ENCODE results near the gene TRMT10A. TPM values are rescaled to one million over a fixed set of nuclear protein-coding genes. Genes with fewer than 3 reads are reported as not detected.
A peak's percentile ranks its signal among the peaks of the same experiment; 100 is the strongest.
"Not testable (repeated sequence)": the region's sequence is repeated elsewhere in the genome, so short reads cannot be mapped to it uniquely, and the experiment has no call there.

TRMT10A gene
- polyA plus RNA-seq, 2 donors, result 2.2 to 3.2 TPM

- no peaks in the 10 kb centered on the region for H3K9me3 ChIP-seq (ENCODE audit: control insufficient read depth in 2 of 2, insufficient read depth in 1 of 2, low read depth in 1 of 2, low read length in 1 of 2)
- H3K27me3 ChIP-seq (ENCODE audit: control insufficient read depth in 1 of 2, insufficient read depth in 2 of 2, low read length in 2 of 2), result no peaks in the 10 kb centered on the region
- no peak overlapping the region for H3K27ac ChIP-seq (ENCODE audit: low read depth in 2 of 2, low read length in 1 of 2)
- H3K4me1 ChIP-seq (ENCODE audit: control insufficient read depth in 2 of 2, insufficient read depth in 2 of 2, low read length in 1 of 2), result no peaks in the 10 kb centered on the region
- 39 to 48% methylated on average over 1 of the region's 1 CpG for WGBS, 2 donors
- H3K4me3 ChIP-seq (ENCODE audit: low read depth in 1 of 2, low read length in 2 of 2), result no peak overlapping the region
- no peaks in the 10 kb centered on the region for H3K36me3 ChIP-seq (ENCODE audit: control insufficient read depth in 2 of 2, insufficient read depth in 2 of 2, low read length in 1 of 2)
Observed at GRCh38 chr4:99571883-99572282, 8.0 kb upstream of the TRMT10A start.

GRCh38 chr4:99564921-99565320 is 1.1 kb upstream of the TRMT10A start:
- Histone ChIP-seq H3K27ac (ENCODE audit: low read depth in 2 of 2, low read length in 1 of 2) (no peak overlapping the region), H3K4me3 (ENCODE audit: low read depth in 1 of 2, low read length in 2 of 2) (no peak overlapping the region), H3K9me3 (ENCODE audit: control insufficient read depth in 2 of 2, insufficient read depth in 1 of 2, low read depth in 1 of 2, low read length in 1 of 2) (no peaks in the 10 kb centered on the region), H3K36me3 (ENCODE audit: control insufficient read depth in 2 of 2, insufficient read depth in 2 of 2, low read length in 1 of 2) (no peaks in the 10 kb centered on the region), H3K4me1 (ENCODE audit: control insufficient read depth in 2 of 2, insufficient read depth in 2 of 2, low read length in 1 of 2) (no peaks in the 10 kb centered on the region), H3K27me3 (ENCODE audit: control insufficient read depth in 1 of 2, insufficient read depth in 2 of 2, low read length in 2 of 2) (no peaks in the 10 kb centered on the region)

GRCh38 chr4:99552872-99553271 is 11.0 kb downstream of the TRMT10A start:
- H3K27me3 ChIP-seq (ENCODE audit: control insufficient read depth in 1 of 2, insufficient read depth in 2 of 2, low read length in 2 of 2), result no peaks in the 10 kb centered on the region
- H3K4me1 ChIP-seq (ENCODE audit: control insufficient read depth in 2 of 2, insufficient read depth in 2 of 2, low read length in 1 of 2), result no peaks in the 10 kb centered on the region
- no peaks in the 10 kb centered on the region for H3K36me3 ChIP-seq (ENCODE audit: control insufficient read depth in 2 of 2, insufficient read depth in 2 of 2, low read length in 1 of 2)
- 96 to 98% methylated on average over 2 of the region's 2 CpGs for WGBS, 2 donors
- H3K9me3 ChIP-seq (ENCODE audit: control insufficient read depth in 2 of 2, insufficient read depth in 1 of 2, low read depth in 1 of 2, low read length in 1 of 2), result no peaks in the 10 kb centered on the region
- H3K27ac ChIP-seq (ENCODE audit: low read depth in 2 of 2, low read length in 1 of 2), result no peak overlapping the region
- H3K4me3 ChIP-seq (ENCODE audit: low read depth in 1 of 2, low read length in 2 of 2), result no peak overlapping the region

- Histone ChIP-seq H3K4me1 (ENCODE audit: control insufficient read depth in 2 of 2, insufficient read depth in 2 of 2, low read length in 1 of 2) (no peaks in the 10 kb centered on the region), H3K27ac (ENCODE audit: low read depth in 2 of 2, low read length in 1 of 2) (peak overlapping the region in 1 of 2 donors; percentile 33), H3K36me3 (ENCODE audit: control insufficient read depth in 2 of 2, insufficient read depth in 2 of 2, low read length in 1 of 2) (no peaks in the 10 kb centered on the region), H3K9me3 (ENCODE audit: control insufficient read depth in 2 of 2, insufficient read depth in 1 of 2, low read depth in 1 of 2, low read length in 1 of 2) (no peaks in the 10 kb centered on the region), H3K4me3 (ENCODE audit: low read depth in 1 of 2, low read length in 2 of 2) (no peak overlapping the region), H3K27me3 (ENCODE audit: control insufficient read depth in 1 of 2, insufficient read depth in 2 of 2, low read length in 2 of 2) (no peaks in the 10 kb centered on the region)
Observed at GRCh38 chr4:99540277-99540939, 23.4 kb downstream of the TRMT10A start.

GRCh38 chr4:99537674-99538073 is 26.2 kb downstream of the TRMT10A start:
- no peaks in the 10 kb centered on the region for H3K4me1 ChIP-seq (ENCODE audit: control insufficient read depth in 2 of 2, insufficient read depth in 2 of 2, low read length in 1 of 2)
- 68 to 72% methylated on average over 4 of the region's 4 CpGs for WGBS, 2 donors
- no peak overlapping the region for H3K4me3 ChIP-seq (ENCODE audit: low read depth in 1 of 2, low read length in 2 of 2)
- no peaks in the 10 kb centered on the region for H3K36me3 ChIP-seq (ENCODE audit: control insufficient read depth in 2 of 2, insufficient read depth in 2 of 2, low read length in 1 of 2)
- no peaks in the 10 kb centered on the region for H3K27me3 ChIP-seq (ENCODE audit: control insufficient read depth in 1 of 2, insufficient read depth in 2 of 2, low read length in 2 of 2)
- H3K9me3 ChIP-seq (ENCODE audit: control insufficient read depth in 2 of 2, insufficient read depth in 1 of 2, low read depth in 1 of 2, low read length in 1 of 2), result no peaks in the 10 kb centered on the region
- no peak overlapping the region for H3K27ac ChIP-seq (ENCODE audit: low read depth in 2 of 2, low read length in 1 of 2)

- 45 to 64% methylated on average over 2 of the region's 2 CpGs for WGBS, 2 donors
- H3K36me3 ChIP-seq (ENCODE audit: control insufficient read depth in 2 of 2, insufficient read depth in 2 of 2, low read length in 1 of 2), result no peaks in the 10 kb centered on the region
- no peaks in the 10 kb centered on the region for H3K9me3 ChIP-seq (ENCODE audit: control insufficient read depth in 2 of 2, insufficient read depth in 1 of 2, low read depth in 1 of 2, low read length in 1 of 2)
- no peaks in the 10 kb centered on the region for H3K27me3 ChIP-seq (ENCODE audit: control insufficient read depth in 1 of 2, insufficient read depth in 2 of 2, low read length in 2 of 2)
- H3K4me1 ChIP-seq (ENCODE audit: control insufficient read depth in 2 of 2, insufficient read depth in 2 of 2, low read length in 1 of 2), result no peaks in the 10 kb centered on the region
- no peak overlapping the region for H3K4me3 ChIP-seq (ENCODE audit: low read depth in 1 of 2, low read length in 2 of 2)
- no peak overlapping the region for H3K27ac ChIP-seq (ENCODE audit: low read depth in 2 of 2, low read length in 1 of 2)
Observed at GRCh38 chr4:99536848-99537247, 27.0 kb downstream of the TRMT10A start.

- WGBS, 2 donors, result 49 to 57% methylated on average over 2 of the region's 2 CpGs
- no peaks in the 10 kb centered on the region for H3K36me3 ChIP-seq (ENCODE audit: control insufficient read depth in 2 of 2, insufficient read depth in 2 of 2, low read length in 1 of 2)
- no peaks in the 10 kb centered on the region for H3K4me1 ChIP-seq (ENCODE audit: control insufficient read depth in 2 of 2, insufficient read depth in 2 of 2, low read length in 1 of 2)
- no peak overlapping the region for H3K27ac ChIP-seq (ENCODE audit: low read depth in 2 of 2, low read length in 1 of 2)
- no peak overlapping the region for H3K4me3 ChIP-seq (ENCODE audit: low read depth in 1 of 2, low read length in 2 of 2)
- no peaks in the 10 kb centered on the region for H3K27me3 ChIP-seq (ENCODE audit: control insufficient read depth in 1 of 2, insufficient read depth in 2 of 2, low read length in 2 of 2)
- H3K9me3 ChIP-seq (ENCODE audit: control insufficient read depth in 2 of 2, insufficient read depth in 1 of 2, low read depth in 1 of 2, low read length in 1 of 2), result no peaks in the 10 kb centered on the region
Observed at GRCh38 chr4:99536271-99536670, 27.6 kb downstream of the TRMT10A start.

GRCh38 chr4:99534699-99535098 is 29.1 kb downstream of the TRMT10A start:
- not testable (repeated sequence) for H3K4me1 ChIP-seq (ENCODE audit: control insufficient read depth in 2 of 2, insufficient read depth in 2 of 2, low read length in 1 of 2); H3K4me3 ChIP-seq (ENCODE audit: low read depth in 1 of 2, low read length in 2 of 2); H3K9me3 ChIP-seq (ENCODE audit: control insufficient read depth in 2 of 2, insufficient read depth in 1 of 2, low read depth in 1 of 2, low read length in 1 of 2); H3K36me3 ChIP-seq (ENCODE audit: control insufficient read depth in 2 of 2, insufficient read depth in 2 of 2, low read length in 1 of 2); H3K27me3 ChIP-seq (ENCODE audit: control insufficient read depth in 1 of 2, insufficient read depth in 2 of 2, low read length in 2 of 2); H3K27ac ChIP-seq (ENCODE audit: low read depth in 2 of 2, low read length in 1 of 2)
- WGBS, 2 donors, result 79 to 83% methylated on average over 3 of the region's 3 CpGs

- Histone ChIP-seq H3K9me3 (ENCODE audit: control insufficient read depth in 2 of 2, insufficient read depth in 1 of 2, low read depth in 1 of 2, low read length in 1 of 2) (no peaks in the 10 kb centered on the region), H3K4me3 (ENCODE audit: low read depth in 1 of 2, low read length in 2 of 2) (no peak overlapping the region), H3K4me1 (ENCODE audit: control insufficient read depth in 2 of 2, insufficient read depth in 2 of 2, low read length in 1 of 2) (no peaks in the 10 kb centered on the region), H3K27ac (ENCODE audit: low read depth in 2 of 2, low read length in 1 of 2) (no peak overlapping the region), H3K27me3 (ENCODE audit: control insufficient read depth in 1 of 2, insufficient read depth in 2 of 2, low read length in 2 of 2) (no peaks in the 10 kb centered on the region), H3K36me3 (ENCODE audit: control insufficient read depth in 2 of 2, insufficient read depth in 2 of 2, low read length in 1 of 2) (no peaks in the 10 kb centered on the region)
- 48 to 53% methylated on average over 3 of the region's 3 CpGs for WGBS, 2 donors
Observed at GRCh38 chr4:99529956-99530355, 33.9 kb downstream of the TRMT10A start.

- Histone ChIP-seq H3K4me1 (ENCODE audit: control insufficient read depth in 2 of 2, insufficient read depth in 2 of 2, low read length in 1 of 2) (no peaks in the 10 kb centered on the region), H3K4me3 (ENCODE audit: low read depth in 1 of 2, low read length in 2 of 2) (no peak overlapping the region), H3K9me3 (ENCODE audit: control insufficient read depth in 2 of 2, insufficient read depth in 1 of 2, low read depth in 1 of 2, low read length in 1 of 2) (no peaks in the 10 kb centered on the region), H3K27me3 (ENCODE audit: control insufficient read depth in 1 of 2, insufficient read depth in 2 of 2, low read length in 2 of 2) (no peaks in the 10 kb centered on the region), H3K27ac (ENCODE audit: low read depth in 2 of 2, low read length in 1 of 2) (no peak overlapping the region), H3K36me3 (ENCODE audit: control insufficient read depth in 2 of 2, insufficient read depth in 2 of 2, low read length in 1 of 2) (no peaks in the 10 kb centered on the region)
Observed at GRCh38 chr4:99529228-99529627, 34.6 kb downstream of the TRMT10A start.
